ENCODE data around the gene CAMP.
"Not testable (repeated sequence)": the region's sequence is repeated elsewhere in the genome, so short reads cannot be mapped to it uniquely, and the experiment has no call there.

- not testable (repeated sequence) for TF ChIP-seq CTCF (IDR thresholded peaks at IDR 0.05; ENCODE audit: poor library complexity, severe bottlenecking); EP300 (conservative IDR thresholded peaks at IDR 0.05; ENCODE audit: poor library complexity, severe bottlenecking); POLR2AphosphoS5 (IDR thresholded peaks at IDR 0.05); EZH2 (IDR thresholded peaks at IDR 0.05; ENCODE audit: borderline replicate concordance, insufficient read depth, low read length, poor library complexity, severe bottlenecking); RAD21 (conservative IDR thresholded peaks at IDR 0.05); TAF1 (IDR thresholded peaks at IDR 0.05; ENCODE audit: low read depth); SMC3 (conservative IDR thresholded peaks at IDR 0.05; ENCODE audit: poor library complexity)
- TF ChIP-seq, protein P1, sequence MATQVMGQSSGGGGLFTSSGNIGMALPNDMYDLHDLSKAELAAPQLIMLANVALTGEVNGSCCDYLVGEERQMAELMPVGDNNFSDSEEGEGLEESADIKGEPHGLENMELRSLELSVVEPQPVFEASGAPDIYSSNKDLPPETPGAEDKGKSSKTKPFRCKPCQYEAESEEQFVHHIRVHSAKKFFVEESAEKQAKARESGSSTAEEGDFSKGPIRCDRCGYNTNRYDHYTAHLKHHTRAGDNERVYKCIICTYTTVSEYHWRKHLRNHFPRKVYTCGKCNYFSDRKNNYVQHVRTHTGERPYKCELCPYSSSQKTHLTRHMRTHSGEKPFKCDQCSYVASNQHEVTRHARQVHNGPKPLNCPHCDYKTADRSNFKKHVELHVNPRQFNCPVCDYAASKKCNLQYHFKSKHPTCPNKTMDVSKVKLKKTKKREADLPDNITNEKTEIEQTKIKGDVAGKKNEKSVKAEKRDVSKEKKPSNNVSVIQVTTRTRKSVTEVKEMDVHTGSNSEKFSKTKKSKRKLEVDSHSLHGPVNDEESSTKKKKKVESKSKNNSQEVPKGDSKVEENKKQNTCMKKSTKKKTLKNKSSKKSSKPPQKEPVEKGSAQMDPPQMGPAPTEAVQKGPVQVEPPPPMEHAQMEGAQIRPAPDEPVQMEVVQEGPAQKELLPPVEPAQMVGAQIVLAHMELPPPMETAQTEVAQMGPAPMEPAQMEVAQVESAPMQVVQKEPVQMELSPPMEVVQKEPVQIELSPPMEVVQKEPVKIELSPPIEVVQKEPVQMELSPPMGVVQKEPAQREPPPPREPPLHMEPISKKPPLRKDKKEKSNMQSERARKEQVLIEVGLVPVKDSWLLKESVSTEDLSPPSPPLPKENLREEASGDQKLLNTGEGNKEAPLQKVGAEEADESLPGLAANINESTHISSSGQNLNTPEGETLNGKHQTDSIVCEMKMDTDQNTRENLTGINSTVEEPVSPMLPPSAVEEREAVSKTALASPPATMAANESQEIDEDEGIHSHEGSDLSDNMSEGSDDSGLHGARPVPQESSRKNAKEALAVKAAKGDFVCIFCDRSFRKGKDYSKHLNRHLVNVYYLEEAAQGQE (IDR thresholded peaks at IDR 0.05; ENCODE audit: borderline replicate concordance) = not testable (repeated sequence)
Measured at GRCh38 chr3:48211776-48212175, 11.5 kb upstream of the CAMP start.
